ENCODE data around the gene FHAD1.

Gene FHAD1

GRCh38 chr1:15218287-15219279 lies 28.4 kb upstream of the FHAD1 start:
- DNase-seq: no peak

GRCh38 chr1:15219280-15220023 lies 27.6 kb upstream of the FHAD1 start:
- no peak for DNase-seq

- no peak for DNase-seq
Measured at GRCh38 chr1:15220024-15220392, 27.0 kb upstream of the FHAD1 start.

- no peak for DNase-seq
Measured at GRCh38 chr1:15220825-15221431, 26.1 kb upstream of the FHAD1 start.

- DNase-seq: no peak
Measured at GRCh38 chr1:15222653-15223303, 24.2 kb upstream of the FHAD1 start.

GRCh38 chr1:15224259-15224869 lies 22.7 kb upstream of the FHAD1 start:
- no peak for DNase-seq

- no peak for DNase-seq
Measured at GRCh38 chr1:15224974-15225373, 22.0 kb upstream of the FHAD1 start.

- DNase-seq: no peak
Measured at GRCh38 chr1:15225461-15225860, 21.6 kb upstream of the FHAD1 start.

- DNase-seq: no peak
Measured at GRCh38 chr1:15226388-15227255, 20.4 kb upstream of the FHAD1 start.

GRCh38 chr1:15229707-15230131 lies 17.3 kb upstream of the FHAD1 start:
- no peak for DNase-seq

GRCh38 chr1:15231714-15232201 lies 15.3 kb upstream of the FHAD1 start:
- no peak for DNase-seq

GRCh38 chr1:15233689-15234088 lies 13.3 kb upstream of the FHAD1 start:
- DNase-seq: no peak

- no peak for DNase-seq
Measured at GRCh38 chr1:15236321-15236721, 10.7 kb upstream of the FHAD1 start.

- DNase-seq: no peak
Measured at GRCh38 chr1:15236746-15237145, 10.3 kb upstream of the FHAD1 start.

- DNase-seq: no peak
Measured at GRCh38 chr1:15238789-15239188, 8.2 kb upstream of the FHAD1 start.

GRCh38 chr1:15242766-15243165 lies 4.3 kb upstream of the FHAD1 start:
- DNase-seq: no peak

GRCh38 chr1:15243275-15244043 lies 3.6 kb upstream of the FHAD1 start:
- no peak for DNase-seq

GRCh38 chr1:15244813-15245212 lies 2.2 kb upstream of the FHAD1 start:
- DNase-seq: no peak

- DNase-seq: no peak
Measured at GRCh38 chr1:15245593-15246360, 1.2 kb upstream of the FHAD1 start.

GRCh38 chr1:15248216-15248615 lies 1.2 kb downstream of the FHAD1 start:
- DNase-seq: no peak
